Bone marrow (tissue), 2 donors: ENCODE measurements around the gene PLCXD3.
"Not testable (repeated sequence)": the region's sequence is repeated elsewhere in the genome, so short reads cannot be mapped to it uniquely, and the experiment has no call there.

Experiments
- DNase-seq, 2 donors: peaks; one replicate each; lab custom pipeline; 2025; lab: John Stamatoyannopoulos, UW

PLCXD3 gene

DNA sequence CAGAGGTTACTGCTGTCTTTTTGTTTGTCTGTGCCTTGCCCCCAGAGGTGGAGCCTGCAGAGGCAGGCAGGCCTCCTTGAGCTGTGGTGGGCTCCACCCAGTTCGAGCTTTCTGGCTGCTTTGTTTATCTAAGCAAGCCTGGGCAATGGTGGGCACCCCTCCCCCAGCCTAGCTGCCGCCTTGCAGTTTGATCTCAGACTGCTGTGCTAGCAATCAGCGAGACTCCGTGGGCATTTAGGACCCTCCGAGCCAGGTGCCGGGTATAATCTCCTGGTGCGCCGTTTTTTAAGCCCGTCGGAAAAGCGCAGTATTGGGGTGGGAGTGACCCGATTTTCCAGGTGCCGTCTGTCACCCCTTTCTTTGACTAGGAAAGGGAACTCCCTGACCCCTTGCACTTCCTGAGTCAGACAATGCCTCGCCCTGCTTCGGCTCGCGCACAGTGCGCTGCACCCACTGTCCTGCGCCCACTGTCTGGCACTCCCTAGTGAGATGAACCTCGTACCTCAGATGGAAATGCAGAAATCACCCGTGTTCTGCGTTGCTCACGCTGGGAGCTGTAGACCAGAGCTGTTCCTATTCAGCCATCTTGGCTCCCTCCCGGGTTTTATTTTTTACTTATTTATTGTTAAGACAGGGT is 16.8 kb downstream of the PLCXD3 start:
- DNase-seq = not testable (repeated sequence)

DNA sequence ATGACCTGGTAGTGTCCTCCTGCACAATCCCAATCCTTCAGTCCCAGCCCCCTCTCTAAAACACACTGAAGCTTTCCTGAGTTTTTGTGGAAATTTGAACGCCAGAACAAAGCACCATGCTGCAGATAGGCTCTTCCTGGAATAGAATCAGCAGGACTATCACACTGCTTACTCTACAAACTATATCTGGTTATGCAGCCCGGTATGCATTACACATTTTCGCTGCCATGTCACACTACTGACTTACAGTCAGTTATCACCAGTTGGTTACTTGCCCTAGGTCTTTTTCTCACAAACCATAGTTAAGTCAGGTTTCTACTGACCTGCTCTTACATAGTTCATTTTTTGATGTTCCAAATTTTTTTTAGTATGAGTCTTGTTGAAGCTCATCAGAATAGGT is 24.9 kb downstream of the PLCXD3 start:
- DNase-seq = no peak

DNA sequence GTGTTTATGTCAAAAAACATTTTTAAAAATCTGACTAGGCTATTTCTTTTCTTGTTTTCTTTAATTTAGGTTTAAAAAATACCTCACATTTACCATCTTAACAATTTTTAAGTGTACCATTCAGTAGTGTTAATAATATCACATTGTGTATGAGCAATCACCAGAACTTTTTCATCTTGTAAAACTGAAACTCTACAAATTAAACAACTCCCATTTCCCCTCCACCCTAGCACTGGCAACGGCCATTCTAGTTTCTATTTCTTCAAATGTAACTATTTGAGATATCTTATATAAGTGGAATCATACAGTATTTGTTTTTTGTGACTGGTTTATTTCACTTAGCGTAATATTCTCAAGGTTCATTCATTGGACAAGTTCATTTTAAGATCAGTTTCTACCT is 27.7 kb downstream of the PLCXD3 start:
- DNase-seq = no peak

DNA sequence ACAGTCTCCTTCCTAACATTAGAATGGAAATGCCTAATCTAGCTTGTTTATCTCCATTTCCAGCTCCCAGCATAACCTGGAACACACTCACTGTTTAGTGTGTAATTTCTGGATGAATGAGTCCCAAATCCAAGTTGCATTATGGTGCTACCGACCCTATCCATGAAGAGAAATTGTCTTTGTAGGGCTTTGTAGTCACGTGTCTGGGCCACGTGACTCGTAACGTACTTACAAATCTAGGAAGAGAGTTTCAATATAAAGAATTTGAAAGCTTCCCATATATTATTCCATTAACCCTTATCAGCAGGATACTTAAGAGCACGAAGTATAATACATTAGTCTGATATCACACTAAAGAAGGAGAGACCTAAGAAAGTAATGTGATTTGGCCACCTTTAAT is 28.2 kb downstream of the PLCXD3 start:
- no peak for DNase-seq

GRCh38 chr5:41471571-41472208 is 38.7 kb downstream of the PLCXD3 start:
- not testable (repeated sequence) for DNase-seq

- DNase-seq = no peak
Measured at GRCh38 chr5:41465493-41466171, 44.8 kb downstream of the PLCXD3 start.

- DNase-seq = no peak
Measured at GRCh38 chr5:41459557-41459956, 50.8 kb downstream of the PLCXD3 start.

DNA sequence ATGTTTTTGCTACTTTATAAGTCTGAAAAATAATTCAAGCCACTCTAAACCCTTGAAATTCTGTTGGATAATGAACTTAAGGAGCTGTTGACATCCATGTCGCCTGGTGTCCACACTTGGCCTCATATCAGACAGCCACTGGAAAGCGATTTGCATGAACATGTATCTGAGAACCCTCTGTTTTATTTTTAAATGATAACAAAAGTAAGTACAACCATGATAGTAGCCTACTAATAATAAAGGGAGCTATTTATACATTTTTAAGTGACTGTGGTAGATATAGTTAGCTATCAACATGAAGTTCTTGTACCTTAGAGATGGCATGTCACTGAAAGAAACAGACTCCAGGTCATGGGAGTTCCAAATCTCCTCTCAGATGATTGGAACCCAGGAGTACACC is 53.3 kb downstream of the PLCXD3 start:
- no peak for DNase-seq

DNA sequence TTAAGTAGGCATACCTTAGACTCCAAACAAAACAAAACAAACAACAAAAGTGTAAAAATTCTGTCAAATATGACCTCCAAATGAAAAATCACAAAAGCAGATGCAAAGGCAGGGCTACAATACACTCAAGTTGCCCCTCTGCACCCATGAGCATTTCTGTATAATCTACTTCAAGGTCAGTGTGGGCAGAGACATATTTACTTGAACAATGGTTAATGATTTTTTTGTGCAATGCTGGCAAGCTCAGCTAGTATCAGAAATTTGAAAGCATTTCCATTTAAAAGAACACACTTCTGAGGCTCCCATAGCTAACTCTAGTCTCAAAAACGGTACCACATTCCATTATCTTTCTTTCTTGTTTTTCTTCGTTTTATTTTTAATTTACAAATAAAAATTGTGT is 57.9 kb downstream of the PLCXD3 start:
- DNase-seq = no peak

DNA sequence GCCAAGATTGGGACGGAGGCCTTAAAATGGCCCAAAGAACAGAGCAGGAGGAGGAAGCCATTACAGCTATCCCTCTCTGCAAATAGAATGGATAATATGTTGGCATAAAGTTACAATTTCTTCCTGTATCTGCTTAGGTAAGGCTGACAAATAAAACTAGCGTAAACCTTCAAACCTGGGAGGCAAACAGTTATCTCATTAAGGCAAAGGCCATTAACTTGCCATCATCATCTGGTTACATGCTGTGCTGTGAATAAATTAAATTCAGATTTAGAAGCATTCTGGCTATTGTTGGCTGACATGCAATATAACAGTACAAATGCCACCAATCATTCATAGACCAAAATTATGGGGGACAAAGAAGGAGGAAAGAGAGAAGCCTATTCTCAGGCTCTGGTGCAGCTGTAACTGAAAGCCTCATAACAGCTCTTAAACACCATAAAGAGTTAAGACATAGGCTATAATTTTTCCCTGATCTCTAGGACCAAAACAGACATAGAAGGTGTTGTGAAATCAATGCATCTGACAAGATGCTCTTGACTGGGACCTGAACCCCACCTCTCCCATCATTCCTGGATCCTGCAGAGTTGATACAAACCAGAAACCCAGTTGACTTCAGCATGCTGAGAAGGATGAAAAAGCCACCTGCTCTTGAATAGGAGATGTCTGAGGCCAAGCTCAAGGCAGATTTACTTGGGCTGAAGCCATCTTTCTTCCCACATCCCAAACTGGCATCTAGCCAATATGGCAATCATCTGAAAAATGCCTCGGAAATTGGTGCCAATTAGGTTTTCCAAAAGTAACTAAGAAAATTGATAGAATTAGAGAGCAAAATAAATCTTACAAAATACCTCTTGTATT is 62.5 kb downstream of the PLCXD3 start:
- no peak for DNase-seq

- DNase-seq = no peak
Measured at GRCh38 chr5:41445937-41446563, 64.4 kb downstream of the PLCXD3 start.

GRCh38 chr5:41435276-41435675 is 75.1 kb downstream of the PLCXD3 start:
- no peak for DNase-seq

GRCh38 chr5:41433552-41434181 is 76.7 kb downstream of the PLCXD3 start:
- DNase-seq = no peak

DNA sequence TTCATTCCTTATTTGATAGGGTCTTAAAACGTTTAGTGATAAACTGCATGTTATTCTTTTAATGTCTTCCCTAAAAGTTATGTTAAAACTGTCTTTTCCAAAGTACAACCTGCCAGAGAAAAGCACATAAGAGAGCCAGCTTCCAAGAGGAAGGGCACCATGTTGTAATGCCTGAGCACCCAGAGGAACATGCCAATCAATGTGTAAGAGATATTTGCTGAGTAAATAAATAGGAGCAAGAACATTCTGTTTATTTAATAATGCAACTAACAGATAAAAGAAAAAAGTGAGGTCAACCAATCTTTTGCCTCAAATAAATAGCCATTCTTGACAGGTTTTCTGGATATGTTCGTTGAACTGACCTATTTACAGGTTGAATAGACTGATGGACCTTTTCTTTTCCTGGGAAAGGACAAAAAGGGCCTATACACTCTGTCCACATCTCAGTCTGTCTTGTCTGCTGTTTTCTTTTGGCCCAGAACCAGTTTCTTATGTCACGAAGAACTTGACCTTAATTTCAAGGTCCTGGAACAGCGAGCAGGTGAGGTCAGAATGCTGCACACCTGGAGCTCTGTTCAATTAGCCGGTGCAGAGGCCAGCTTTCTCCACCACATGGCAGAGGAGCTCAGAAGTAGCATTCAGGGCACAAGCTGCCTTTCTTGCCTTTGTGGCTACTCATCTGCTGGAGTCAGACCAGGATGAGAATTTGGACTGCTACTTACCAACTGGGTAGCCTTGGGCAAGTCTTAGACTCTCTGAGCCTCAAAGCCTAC is 77.7 kb downstream of the PLCXD3 start:
- no peak for DNase-seq

GRCh38 chr5:41427505-41427904 is 82.9 kb downstream of the PLCXD3 start:
- DNase-seq = no peak

DNA sequence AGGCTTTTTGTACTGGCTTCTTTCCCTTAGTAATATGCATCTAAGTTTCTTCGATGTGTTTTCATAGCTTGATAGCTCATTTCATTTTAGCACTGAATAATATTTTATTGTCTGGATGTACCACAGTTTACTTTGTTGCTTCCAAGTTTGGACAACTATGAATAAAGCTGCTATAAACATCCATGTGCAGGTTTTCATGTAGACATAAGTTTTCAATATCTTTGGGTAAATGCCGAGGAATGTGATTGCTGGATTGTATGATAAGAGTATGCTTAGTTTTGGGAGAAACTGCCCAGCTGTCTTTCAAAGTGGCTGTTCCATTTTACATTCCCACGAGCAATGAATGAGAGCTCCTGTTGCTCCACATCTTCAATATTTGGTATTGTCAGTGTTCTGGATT is 84.7 kb downstream of the PLCXD3 start:
- no peak for DNase-seq

GRCh38 chr5:41420492-41421067 is 89.8 kb downstream of the PLCXD3 start:
- no peak for DNase-seq

DNA sequence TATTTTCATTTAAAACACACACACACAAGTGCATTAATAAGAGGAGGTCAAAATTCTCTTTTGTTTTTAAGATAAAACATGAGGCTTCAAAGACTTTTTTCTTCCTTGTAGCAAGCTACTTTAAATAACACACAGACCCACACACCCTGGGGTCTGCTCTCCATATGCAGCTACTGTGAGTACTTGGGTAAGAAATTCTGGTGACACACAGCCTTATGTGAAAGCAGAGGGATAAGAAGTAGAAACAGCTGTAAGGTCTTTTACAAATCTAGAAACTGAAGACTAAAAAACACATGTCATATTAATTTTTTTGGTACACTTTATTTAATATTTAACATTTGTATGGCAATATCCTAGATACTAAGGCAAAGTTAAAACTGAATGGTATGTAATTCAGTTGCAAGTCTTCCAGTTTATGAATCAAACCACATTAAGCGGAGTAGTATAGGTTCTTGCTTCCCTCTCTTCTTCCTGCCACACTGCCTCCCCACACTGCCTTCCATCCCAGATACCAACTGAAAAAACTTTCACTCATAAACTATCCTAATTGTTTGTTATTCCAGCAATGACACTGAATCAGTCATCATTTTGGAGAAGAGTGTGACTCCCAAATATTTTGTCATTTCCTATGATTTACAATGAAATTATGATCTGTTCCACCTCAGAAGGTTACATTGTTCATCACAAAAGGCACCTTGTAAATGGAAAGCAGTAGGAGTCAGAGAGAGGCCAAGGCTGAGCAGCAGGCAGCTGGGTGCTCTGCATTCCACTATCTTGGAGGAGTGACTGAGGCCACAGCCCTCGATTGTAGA is 92.0 kb downstream of the PLCXD3 start:
- no peak for DNase-seq

DNA sequence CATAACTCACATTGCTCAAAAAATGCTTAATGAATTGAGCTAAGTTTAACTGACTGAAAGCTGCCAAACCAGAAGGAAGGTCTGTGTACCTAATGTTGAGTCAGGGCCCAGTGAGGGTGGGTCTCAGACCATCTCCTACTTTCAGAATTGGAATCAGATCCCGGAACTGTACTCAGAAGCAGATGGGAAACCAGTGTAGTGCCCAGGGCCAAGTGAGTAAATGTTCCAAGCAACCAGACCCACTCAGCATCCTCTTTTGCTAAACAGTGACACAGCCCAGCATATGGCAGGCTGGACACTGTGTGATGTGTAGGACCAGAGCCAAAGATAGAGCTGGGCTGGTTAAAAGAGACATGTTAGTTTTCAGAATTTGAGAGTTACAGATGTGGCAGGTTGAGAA is 94.1 kb downstream of the PLCXD3 start:
- DNase-seq = no peak

DNA sequence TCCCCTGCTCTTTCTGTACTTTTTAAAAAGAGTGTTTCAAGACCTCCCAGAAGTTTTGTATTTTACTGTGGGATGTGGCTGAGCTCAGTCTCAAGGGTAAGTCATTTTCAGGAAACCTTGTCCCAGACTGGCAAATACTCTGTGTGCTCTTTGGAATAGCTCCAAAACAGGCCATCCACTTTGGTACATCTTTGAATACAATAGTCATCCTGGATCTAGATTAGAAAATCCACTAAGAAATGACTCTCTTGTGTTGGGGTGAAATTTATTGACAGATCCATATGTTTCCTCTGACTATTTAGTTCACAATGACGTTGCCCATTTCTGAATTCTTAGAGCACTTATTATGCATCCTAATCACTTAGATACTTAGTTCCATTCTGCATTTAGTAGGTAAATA is 95.2 kb downstream of the PLCXD3 start:
- no peak for DNase-seq
